Activated CD4-positive, alpha-beta T cell treated with anti-CD3 and anti-CD28 coated beads, Interleukin-2, amount 10 ng/mL, durations not matched to agents 7 days and 5 days (primary cell): ENCODE measurements around the gene DUSP2. TPM values are rescaled to one million over a fixed set of nuclear protein-coding genes. Genes with fewer than 3 reads are reported as not detected.
A peak's percentile ranks its signal among the peaks of the same experiment; 100 is the strongest.
"Not testable (repeated sequence)": the region's sequence is repeated elsewhere in the genome, so short reads cannot be mapped to it uniquely, and the experiment has no call there.

ENCODE experiments used
- CTCF ChIA-PET: fragments of 350-600 bp; sonication (Branson Sonifier 250); formaldehyde crosslinking; loops from one replicate; lab custom pipeline; 2021; ENCODE audit warnings: antibody characterized with exemption; lab: Charles Lee
- POLR2A ChIA-PET: fragments of 350-600 bp; sonication (Branson Sonifier 250); formaldehyde crosslinking; loops from one replicate; lab custom pipeline; 2021; ENCODE audit warnings: antibody characterized with exemption; lab: Charles Lee
- DNase-seq: peaks from one replicate; pipeline ENCODE4 v3.0.0-alpha.2; 2020
- H3K27ac Mint-ChIP-seq: one replicate; pipeline ENCODE4 v1.8.0; 2021; ENCODE audit warnings: mild to moderate bottlenecking, moderate library complexity, mixed read lengths
- H3K27me3 Mint-ChIP-seq: one replicate; pipeline ENCODE4 v1.8.0; 2021; ENCODE audit warnings: mixed read lengths
- H3K36me3 Mint-ChIP-seq: one replicate; pipeline ENCODE4 v1.8.0; 2021; ENCODE audit warnings: low read depth, mixed read lengths
- H3K4me1 Mint-ChIP-seq: one replicate; pipeline ENCODE4 v1.8.0; 2021; ENCODE audit warnings: mixed read lengths
- H3K4me3 Mint-ChIP-seq: one replicate; pipeline ENCODE4 v1.8.0; 2021; ENCODE audit warnings: mild to moderate bottlenecking, moderate library complexity, mixed read lengths
- H3K9me3 Mint-ChIP-seq: one replicate; pipeline ENCODE4 v1.8.0; 2021; ENCODE audit warnings: mixed read lengths
- total RNA-seq, 2 experiments: library from RNA; stranded (reverse); gene quantifications; one replicate each; pipeline ENCODE4 v1.2.3, GENCODE V29; 2021

The DUSP2 gene
- total RNA-seq, 2 experiments from 2014 or later, result 11.9 to 14.2 TPM

DNA sequence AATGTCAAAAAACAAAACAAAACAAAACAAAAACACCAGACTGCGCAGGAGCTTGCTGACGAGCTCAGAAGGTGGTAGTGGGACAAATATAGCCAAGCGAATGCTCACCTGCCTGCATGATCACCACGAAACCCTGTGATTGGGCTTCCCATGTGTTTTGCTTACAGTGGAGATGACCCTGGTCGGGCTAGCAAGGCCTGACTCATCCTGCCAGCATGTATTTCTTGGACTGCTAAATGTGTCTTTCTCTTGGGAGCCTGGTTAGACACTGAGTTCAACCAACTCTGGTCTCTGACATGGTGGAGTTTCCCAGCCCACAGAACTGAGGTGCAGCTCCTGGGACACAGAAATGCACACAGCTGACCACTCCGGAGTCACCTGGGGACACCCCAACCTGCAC, 30.7 kb upstream of the DUSP2 start:
- no peak overlapping the region for H3K27ac Mint-ChIP-seq
- H3K9me3 Mint-ChIP-seq, result no peaks in the 10 kb centered on the region
- ChIA-PET CTCF (interaction anchor here (0.5 to 7.6 kb wide), 5 partner anchors 12 to 156 kb away, joined by 3 to 239 read pairs (median 26); partner anchors contain the start of genes ADRA2B, ASTL and DUSP2), POLR2A (interaction anchor here (2.4 kb wide), 1 partner anchor 36 kb away, joined by 17 read pairs; the partner anchor contains the start of gene ASTL)
- no peak overlapping the region for H3K4me3 Mint-ChIP-seq
- H3K36me3 Mint-ChIP-seq, result no peaks in the 10 kb centered on the region
- no peak for DNase-seq
- H3K4me1 Mint-ChIP-seq, result peaks cover 18% of the 10 kb centered on the region
- H3K27me3 Mint-ChIP-seq, result no peaks in the 10 kb centered on the region

DNA sequence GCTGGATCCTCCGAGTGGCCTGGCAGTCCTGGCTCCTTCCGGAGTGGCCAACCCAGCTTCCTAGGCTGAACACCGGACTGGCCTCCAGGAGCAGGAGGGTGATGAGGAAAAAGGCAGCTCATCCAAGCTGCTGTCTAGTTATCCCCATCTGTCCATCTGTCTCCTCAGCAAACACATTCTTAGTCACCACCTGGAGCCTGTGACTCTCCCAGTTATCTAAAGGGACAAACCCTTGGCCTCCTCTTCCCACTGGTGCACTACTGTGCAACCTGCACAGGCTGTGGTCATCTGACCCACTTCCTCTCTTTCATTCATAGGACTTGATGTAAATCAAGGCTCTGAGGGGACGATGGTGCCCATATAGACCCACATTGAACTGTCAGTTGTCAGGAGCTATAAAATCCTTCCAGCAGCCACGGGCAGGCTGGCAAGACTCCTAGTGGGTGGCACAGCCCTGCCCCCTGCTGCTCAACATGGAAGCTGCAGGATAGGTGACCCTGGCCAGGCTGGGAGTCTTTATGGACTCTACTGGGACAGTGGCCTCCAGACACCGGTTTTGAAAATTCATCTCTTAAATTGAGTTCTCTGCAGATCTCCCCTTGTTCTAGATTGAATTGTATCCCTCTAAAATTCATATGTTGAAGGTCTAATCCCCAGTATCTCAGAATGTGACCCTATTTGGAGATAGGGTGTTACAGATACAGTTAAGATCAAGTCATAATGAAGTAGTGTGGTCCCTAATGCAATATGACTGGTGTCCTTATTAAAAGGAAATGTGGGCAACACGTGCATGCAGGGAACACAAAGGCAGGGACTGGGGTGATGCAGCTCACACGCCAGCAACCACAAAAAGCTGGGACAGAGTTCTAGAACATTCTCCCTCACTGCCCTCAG, 29.3 kb upstream of the DUSP2 start:
- peak; percentile 85 for DNase-seq
- CTCF ChIA-PET, result interaction anchor here (0.6 to 7.6 kb wide), 41 partner anchors 9 to 335 kb away, joined by 3 to 239 read pairs (median 6); partner anchors contain the start of genes ADRA2B, ASTL, DUSP2 and NCAPH
- H3K9me3 Mint-ChIP-seq, result peaks cover 4% of the 10 kb centered on the region
- no peak overlapping the region for H3K4me3 Mint-ChIP-seq
- H3K36me3 Mint-ChIP-seq, result peaks cover 3% of the 10 kb centered on the region
- H3K4me1 Mint-ChIP-seq, result peaks cover 13% of the 10 kb centered on the region
- no peaks in the 10 kb centered on the region for H3K27me3 Mint-ChIP-seq
- POLR2A ChIA-PET, result interaction anchor here (1.0 to 2.4 kb wide), 3 partner anchors 31 to 35 kb away, joined by 5 to 17 read pairs (median 5); partner anchors contain the start of gene ASTL
- no peak overlapping the region for H3K27ac Mint-ChIP-seq

DNA sequence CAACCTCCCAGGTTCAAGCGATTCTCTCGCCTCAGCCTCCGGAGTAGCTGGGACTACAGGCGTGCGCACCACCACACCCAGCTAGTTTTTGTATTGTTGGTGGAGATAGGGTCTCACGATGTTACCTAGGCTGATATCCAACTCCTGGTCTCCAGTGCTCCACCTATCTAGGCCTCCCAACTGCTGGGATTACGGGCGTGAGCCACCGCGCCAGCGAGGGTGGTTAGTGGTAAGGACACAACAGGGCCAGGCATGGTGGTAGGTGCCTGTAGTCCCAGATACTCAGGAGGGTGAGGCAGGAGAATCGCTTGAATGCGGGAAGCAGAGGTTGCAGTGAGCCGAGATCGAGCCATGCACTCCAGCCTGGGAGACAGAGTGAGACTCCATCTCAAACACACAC, 26.6 kb upstream of the DUSP2 start:
- H3K27ac Mint-ChIP-seq, result no peak overlapping the region
- ChIA-PET POLR2A (no interaction called here), CTCF (no interaction called here)
- H3K9me3 Mint-ChIP-seq, result peaks cover 7% of the 10 kb centered on the region
- no peak for DNase-seq
- peaks cover 3% of the 10 kb centered on the region for H3K36me3 Mint-ChIP-seq
- H3K4me1 Mint-ChIP-seq, result peaks cover 14% of the 10 kb centered on the region
- no peaks in the 10 kb centered on the region for H3K27me3 Mint-ChIP-seq
- H3K4me3 Mint-ChIP-seq, result no peak overlapping the region

DNA sequence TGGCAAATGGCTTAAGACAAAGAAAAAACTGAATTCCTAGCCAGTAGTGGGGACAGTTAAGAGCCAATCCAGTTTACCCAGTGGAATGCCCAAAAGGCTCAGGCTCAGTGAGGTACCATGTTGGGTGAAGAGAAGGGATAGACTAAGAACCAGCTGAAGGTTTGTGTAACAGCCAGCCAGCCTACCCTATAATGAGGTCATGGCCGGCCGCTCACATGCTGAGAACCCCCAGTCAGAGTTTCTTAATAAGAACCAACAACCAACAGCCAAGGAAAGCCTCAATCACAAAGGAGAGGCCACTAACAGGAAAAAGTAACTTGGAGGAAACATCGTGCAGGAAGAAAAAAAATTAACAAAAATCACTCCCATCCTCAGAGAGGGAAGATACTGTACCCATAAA, 25.4 kb upstream of the DUSP2 start:
- H3K36me3 Mint-ChIP-seq, result peaks cover 3% of the 10 kb centered on the region
- no peak overlapping the region for H3K4me3 Mint-ChIP-seq
- no peaks in the 10 kb centered on the region for H3K27me3 Mint-ChIP-seq
- H3K9me3 Mint-ChIP-seq, result peaks cover 7% of the 10 kb centered on the region
- peak overlapping the region; percentile 17 for H3K27ac Mint-ChIP-seq
- ChIA-PET CTCF (interaction anchor here (1.4 kb wide), 1 partner anchor 29 kb away, joined by 3 read pairs; no protein-coding TSS in a partner anchor), POLR2A (no interaction called here)
- DNase-seq, result no peak
- H3K4me1 Mint-ChIP-seq, result peaks cover 14% of the 10 kb centered on the region

DNA sequence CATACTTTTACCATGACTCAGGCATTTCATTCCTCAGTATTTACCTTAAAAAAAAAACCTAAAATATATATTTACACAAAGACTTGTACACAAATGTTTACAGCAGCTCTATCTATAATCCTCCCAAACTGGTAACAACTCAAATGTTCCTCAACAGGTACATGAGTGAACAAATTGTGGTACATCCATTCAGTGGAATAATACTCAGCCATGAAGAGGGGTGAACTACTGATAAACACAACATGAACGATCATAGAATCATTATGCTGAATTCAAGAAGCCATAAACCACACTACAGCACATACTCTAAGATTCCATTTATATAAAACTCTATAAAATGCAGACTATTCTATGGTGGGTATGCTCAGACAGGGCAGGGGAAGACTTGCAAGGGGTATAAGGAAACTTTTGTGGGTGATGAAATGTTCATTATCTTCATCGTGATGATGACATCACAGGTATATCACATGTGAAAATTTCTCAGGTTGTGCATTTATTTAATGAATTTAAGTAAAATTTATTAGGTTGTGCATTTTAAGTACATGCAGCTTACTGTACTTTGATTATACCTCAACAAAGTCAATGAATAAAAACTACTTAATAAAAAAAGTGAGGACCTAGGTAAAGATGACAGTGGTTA, 24.7 kb upstream of the DUSP2 start:
- Mint-ChIP-seq H3K27ac (no peak overlapping the region), H3K9me3 (peaks cover 7% of the 10 kb centered on the region), H3K4me1 (peaks cover 16% of the 10 kb centered on the region), H3K27me3 (no peaks in the 10 kb centered on the region), H3K36me3 (peaks cover 3% of the 10 kb centered on the region), H3K4me3 (no peak overlapping the region)
- POLR2A ChIA-PET, result no interaction called here
- CTCF ChIA-PET, result interaction anchor here (1.4 kb wide), 1 partner anchor 28 kb away, joined by 3 read pairs; no protein-coding TSS in a partner anchor
- DNase-seq, result no peak

DNA sequence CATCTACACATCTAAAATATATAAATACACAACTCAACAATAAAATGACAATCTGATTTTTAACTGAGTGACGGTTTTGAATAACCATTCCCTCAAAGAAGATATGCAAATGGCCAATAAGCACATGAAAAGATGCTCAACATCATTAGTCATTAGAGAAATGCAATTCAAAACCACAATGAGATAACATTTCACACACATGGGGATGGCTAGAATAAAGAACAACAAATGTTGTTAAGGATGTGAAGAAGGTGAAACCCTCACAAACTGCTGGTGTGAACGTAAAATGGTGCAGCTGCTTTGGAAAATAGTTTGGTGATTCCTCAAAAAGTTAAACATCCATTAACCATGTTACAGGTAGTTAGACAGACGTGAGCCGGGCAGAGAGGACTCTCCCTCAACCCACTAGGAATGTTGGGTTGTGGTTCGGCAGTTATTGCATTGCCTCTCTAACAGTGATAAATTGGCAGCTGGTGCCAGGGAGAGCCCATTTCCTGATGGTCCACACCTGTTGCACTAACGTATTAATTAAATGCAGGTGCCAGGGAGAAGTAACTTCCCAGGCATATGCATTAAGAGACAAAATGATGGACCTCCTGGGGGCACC, 22.3 kb upstream of the DUSP2 start:
- H3K36me3 Mint-ChIP-seq, result peaks cover 3% of the 10 kb centered on the region
- CTCF ChIA-PET, result interaction anchor here (1.1 to 1.2 kb wide), 2 partner anchors 25 to 70 kb away, joined by 3 to 5 read pairs; no protein-coding TSS in a partner anchor
- no peak for DNase-seq
- H3K9me3 Mint-ChIP-seq, result peaks cover 7% of the 10 kb centered on the region
- H3K4me1 Mint-ChIP-seq, result peaks cover 32% of the 10 kb centered on the region
- no peak overlapping the region for H3K27ac Mint-ChIP-seq
- H3K4me3 Mint-ChIP-seq, result no peak overlapping the region
- POLR2A ChIA-PET, result no interaction called here
- no peaks in the 10 kb centered on the region for H3K27me3 Mint-ChIP-seq

DNA sequence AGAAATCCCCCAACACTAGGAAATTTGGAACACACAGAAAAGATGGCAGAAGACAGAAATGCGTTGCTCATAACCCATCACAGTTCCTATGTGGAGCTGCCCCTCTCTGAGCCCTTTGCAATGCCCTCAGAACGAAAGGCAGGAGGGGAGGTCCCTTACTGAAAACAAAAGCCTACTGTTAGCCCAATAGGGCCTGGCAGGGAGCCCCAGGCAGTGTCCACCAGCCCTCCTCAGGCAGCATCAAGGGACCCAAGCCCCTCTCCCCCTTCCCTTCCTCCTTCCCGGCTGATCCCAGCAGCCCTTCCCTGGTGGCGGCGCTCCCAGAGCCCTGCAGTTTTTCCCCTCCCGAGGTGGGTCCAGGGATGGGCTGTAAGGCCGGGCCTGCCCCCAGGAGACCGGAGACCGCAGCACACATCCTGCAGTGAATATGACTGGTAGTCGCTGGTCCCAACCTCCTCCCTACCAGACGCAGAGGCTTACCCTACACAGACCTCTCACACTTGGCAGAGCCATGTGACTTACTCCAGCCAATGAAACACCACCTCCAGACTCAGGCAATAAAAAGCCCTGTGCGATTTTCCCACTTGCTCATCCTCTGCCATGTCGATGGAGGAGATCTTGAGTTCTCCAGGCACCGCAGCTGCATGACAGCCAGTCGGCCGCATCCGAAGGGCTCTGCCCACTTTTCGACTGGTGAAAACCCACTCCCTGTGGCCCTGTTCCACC, 19.4 kb upstream of the DUSP2 start:
- Mint-ChIP-seq H3K36me3 (peaks cover 5% of the 10 kb centered on the region), H3K27ac (peak overlapping the region; percentile 95), H3K4me3 (peak overlapping the region; percentile 50), H3K9me3 (peaks cover 8% of the 10 kb centered on the region), H3K4me1 (peaks cover 48% of the 10 kb centered on the region), H3K27me3 (no peaks in the 10 kb centered on the region)
- ChIA-PET CTCF (interaction anchor here (0.8 to 3.6 kb wide), 3 partner anchors 9 to 98 kb away, joined by 4 to 26 read pairs (median 6); no protein-coding TSS in a partner anchor), POLR2A (no interaction called here)
- DNase-seq, result peak; percentile 67

DNA sequence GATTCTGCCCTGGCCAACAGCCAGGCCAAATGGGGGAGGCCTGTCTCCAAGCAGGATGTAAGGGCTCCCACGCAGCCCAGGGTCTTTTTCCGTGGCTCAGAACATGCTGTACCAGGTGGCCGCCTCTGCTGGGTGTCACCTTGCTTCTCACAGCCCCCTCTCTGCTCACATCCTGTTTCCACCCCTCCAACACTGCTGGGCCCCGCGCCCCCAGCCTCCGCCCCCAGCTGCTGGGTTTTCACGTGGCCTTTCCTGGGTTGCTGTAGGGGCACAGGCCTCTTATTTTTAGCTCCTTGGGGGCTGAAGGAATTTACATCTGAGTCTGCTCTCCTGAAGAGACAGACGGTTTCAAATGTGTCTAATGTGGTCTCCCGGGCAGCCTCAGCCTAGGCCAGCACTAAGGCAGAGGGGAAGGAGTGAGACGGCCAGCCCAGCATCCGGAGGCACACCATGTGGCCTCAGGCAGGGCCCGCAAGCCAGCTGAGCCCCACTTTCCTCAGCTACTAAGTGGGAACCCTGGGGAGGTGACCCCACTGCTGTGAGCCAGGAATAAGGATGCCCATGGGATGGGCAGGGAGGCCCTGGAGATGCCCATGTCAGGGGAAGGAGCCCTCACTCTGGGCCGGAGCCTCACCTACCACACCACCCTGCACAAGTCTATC, 18.7 kb upstream of the DUSP2 start:
- H3K4me1 Mint-ChIP-seq, result peaks cover 56% of the 10 kb centered on the region
- H3K4me3 Mint-ChIP-seq, result peak overlapping the region; percentile 50
- POLR2A ChIA-PET, result no interaction called here
- H3K27me3 Mint-ChIP-seq, result no peaks in the 10 kb centered on the region
- peak; percentile 54 for DNase-seq
- peak overlapping the region; percentile 95 for H3K27ac Mint-ChIP-seq
- H3K36me3 Mint-ChIP-seq, result peaks cover 5% of the 10 kb centered on the region
- peaks cover 5% of the 10 kb centered on the region for H3K9me3 Mint-ChIP-seq
- CTCF ChIA-PET, result interaction anchor here (0.6 to 3.6 kb wide), 7 partner anchors 10 to 153 kb away, joined by 3 to 26 read pairs (median 6); no protein-coding TSS in a partner anchor

DNA sequence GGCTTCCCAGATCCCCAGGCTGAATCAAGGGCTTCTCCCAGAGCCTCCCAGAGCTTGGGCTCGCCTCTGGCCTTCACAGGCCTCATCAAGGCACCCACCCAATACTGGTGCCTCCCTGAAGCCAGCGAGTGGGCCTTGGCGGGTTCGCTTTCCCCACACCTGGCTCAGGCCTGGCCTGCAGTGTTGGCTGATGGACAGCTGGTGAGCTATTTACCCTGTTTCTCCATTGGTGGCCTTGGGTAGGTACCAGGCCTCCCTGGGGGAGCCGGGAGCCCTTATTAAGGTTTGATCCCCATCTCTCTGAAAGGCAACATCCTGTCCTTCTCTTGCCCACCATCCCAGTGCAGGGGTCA, 18.2 kb upstream of the DUSP2 start:
- peaks cover 61% of the 10 kb centered on the region for H3K4me1 Mint-ChIP-seq
- CTCF ChIA-PET, result interaction anchor here (0.6 to 3.6 kb wide), 6 partner anchors 11 to 153 kb away, joined by 3 to 26 read pairs (median 8); no protein-coding TSS in a partner anchor

DNA sequence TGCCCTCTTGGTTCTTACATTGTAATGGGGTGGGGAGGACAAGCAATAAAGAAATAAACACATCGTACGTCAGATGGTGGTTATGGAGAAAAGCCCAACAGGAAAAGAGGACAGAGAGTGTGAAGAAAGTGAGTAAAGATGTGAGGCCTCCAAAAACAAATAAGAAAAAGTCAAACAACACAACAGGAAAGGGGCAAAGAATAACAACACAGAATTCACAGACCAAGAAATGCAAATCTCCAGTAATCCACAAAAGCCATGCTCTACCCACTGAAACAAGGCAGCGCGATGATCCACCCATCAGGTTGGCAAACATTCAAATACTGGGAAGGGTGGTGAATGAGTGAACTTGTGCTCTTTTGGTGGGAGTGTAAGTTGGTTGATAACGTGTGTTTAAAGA, 16.7 kb upstream of the DUSP2 start:
- POLR2A ChIA-PET, result no interaction called here
- peaks cover 74% of the 10 kb centered on the region for H3K4me1 Mint-ChIP-seq
- no peaks in the 10 kb centered on the region for H3K27me3 Mint-ChIP-seq
- no peak overlapping the region for H3K4me3 Mint-ChIP-seq
- H3K36me3 Mint-ChIP-seq, result peaks cover 5% of the 10 kb centered on the region
- H3K27ac Mint-ChIP-seq, result peak overlapping the region; percentile 15
- CTCF ChIA-PET, result interaction anchor here (1.0 to 3.6 kb wide), 7 partner anchors 11 to 103 kb away, joined by 3 to 26 read pairs (median 6); partner anchors contain the start of gene ASTL
- H3K9me3 Mint-ChIP-seq, result peaks cover 5% of the 10 kb centered on the region
- no peak for DNase-seq

More for the DNA sequence above, 18.2 kb upstream of the DUSP2 start:
- H3K27me3 Mint-ChIP-seq, result no peaks in the 10 kb centered on the region
- POLR2A ChIA-PET, result no interaction called here
- H3K36me3 Mint-ChIP-seq, result peaks cover 5% of the 10 kb centered on the region
- peak overlapping the region; percentile 95 for H3K27ac Mint-ChIP-seq
- DNase-seq, result no peak
- H3K9me3 Mint-ChIP-seq, result peaks cover 5% of the 10 kb centered on the region
- H3K4me3 Mint-ChIP-seq, result no peak overlapping the region

DNA sequence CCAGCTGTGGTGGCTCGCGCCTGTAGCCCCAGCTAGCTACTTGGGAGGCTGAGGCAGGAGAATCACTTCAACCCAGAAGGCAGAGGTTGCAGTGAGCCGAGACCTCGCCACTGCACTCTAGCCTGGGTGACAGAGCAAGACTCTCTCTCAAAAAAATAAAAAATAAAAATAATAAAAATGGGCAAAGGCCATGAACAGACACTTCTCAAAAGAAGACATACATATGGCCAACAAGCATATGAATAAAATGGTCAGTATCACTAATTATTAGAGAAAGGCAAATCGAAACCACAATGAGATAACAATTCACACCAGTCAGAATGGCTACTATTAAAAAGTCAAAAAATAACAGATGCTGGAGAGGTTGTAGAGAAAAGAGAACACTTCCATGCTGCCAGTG, 15.1 kb upstream of the DUSP2 start:
- POLR2A ChIA-PET, H3K9me3 Mint-ChIP-seq, H3K27ac Mint-ChIP-seq, H3K27me3 Mint-ChIP-seq, H3K4me3 Mint-ChIP-seq, H3K36me3 Mint-ChIP-seq, DNase-seq: not testable (repeated sequence)
- H3K4me1 Mint-ChIP-seq, result peaks cover 88% of the 10 kb centered on the region
- CTCF ChIA-PET, result interaction anchor here (1.2 to 2.3 kb wide), 3 partner anchors 10 to 44 kb away, joined by 3 to 12 read pairs (median 8); partner anchors contain the start of gene ADRA2B
